ENCODE results near the gene C14orf119.

The C14orf119 gene

GRCh38 chr14:23140371-23140770 is 45.1 kb downstream of the C14orf119 start:
- Histone ChIP-seq H3K9ac (ENCODE audit: low read depth, low read length) (no peak overlapping the region), H3K4me3 (ENCODE audit: low read length) (no peak overlapping the region), H3K9me3 (ENCODE audit: insufficient read depth, low read depth, low read length) (no peaks in the 10 kb centered on the region), H3K36me3 (ENCODE audit: insufficient read depth, low read depth, low read length) (peaks cover 85% of the 10 kb centered on the region), H3K27me3 (ENCODE audit: insufficient read depth, low read length) (no peaks in the 10 kb centered on the region), H3K4me1 (ENCODE audit: insufficient read depth, low read length) (no peaks in the 10 kb centered on the region), H3K27ac (ENCODE audit: low read length) (no peak overlapping the region)

- peaks cover 84% of the 10 kb centered on the region for H3K36me3 ChIP-seq (ENCODE audit: insufficient read depth, low read depth, low read length)
- no peak overlapping the region for H3K9ac ChIP-seq (ENCODE audit: low read depth, low read length)
- no peak overlapping the region for H3K4me3 ChIP-seq (ENCODE audit: low read length)
- H3K27me3 ChIP-seq (ENCODE audit: insufficient read depth, low read length), result no peaks in the 10 kb centered on the region
- no peak overlapping the region for H3K27ac ChIP-seq (ENCODE audit: low read length)
- no peaks in the 10 kb centered on the region for H3K9me3 ChIP-seq (ENCODE audit: insufficient read depth, low read depth, low read length)
- H3K4me1 ChIP-seq (ENCODE audit: insufficient read depth, low read length), result 0 out of 2 replicates have a peak, but pooled peaks cover 6% of the 10 kb centered on the region
These were observed 46.6 kb downstream of the C14orf119 start for GRCh38 chr14:23141706-23142444.

- no peak overlapping the region for H3K4me3 ChIP-seq (ENCODE audit: low read length)
- H3K4me1 ChIP-seq (ENCODE audit: insufficient read depth, low read length), result 0 out of 2 replicates have a peak, but pooled peaks cover 6% of the 10 kb centered on the region
- no peak overlapping the region for H3K27ac ChIP-seq (ENCODE audit: low read length)
- H3K27me3 ChIP-seq (ENCODE audit: insufficient read depth, low read length), result no peaks in the 10 kb centered on the region
- H3K9me3 ChIP-seq (ENCODE audit: insufficient read depth, low read depth, low read length), result no peaks in the 10 kb centered on the region
- H3K9ac ChIP-seq (ENCODE audit: low read depth, low read length), result no peak overlapping the region
- H3K36me3 ChIP-seq (ENCODE audit: insufficient read depth, low read depth, low read length), result peaks cover 84% of the 10 kb centered on the region
These were observed 47.5 kb downstream of the C14orf119 start for GRCh38 chr14:23142826-23143225.

- Histone ChIP-seq H3K4me3 (ENCODE audit: low read length) (no peak overlapping the region), H3K4me1 (ENCODE audit: insufficient read depth, low read length) (0 out of 2 replicates have a peak, but pooled peaks cover 6% of the 10 kb centered on the region), H3K27me3 (ENCODE audit: insufficient read depth, low read length) (no peaks in the 10 kb centered on the region), H3K36me3 (ENCODE audit: insufficient read depth, low read depth, low read length) (peaks cover 83% of the 10 kb centered on the region), H3K9ac (ENCODE audit: low read depth, low read length) (no peak overlapping the region), H3K27ac (ENCODE audit: low read length) (no peak overlapping the region), H3K9me3 (ENCODE audit: insufficient read depth, low read depth, low read length) (no peaks in the 10 kb centered on the region)
These were observed 48.6 kb downstream of the C14orf119 start for GRCh38 chr14:23143911-23144310.

- Histone ChIP-seq H3K4me1 (ENCODE audit: insufficient read depth, low read length) (0 out of 2 replicates have a peak, but pooled peaks cover 6% of the 10 kb centered on the region), H3K27me3 (ENCODE audit: insufficient read depth, low read length) (no peaks in the 10 kb centered on the region), H3K4me3 (ENCODE audit: low read length) (no peak overlapping the region), H3K36me3 (ENCODE audit: insufficient read depth, low read depth, low read length) (peaks cover 83% of the 10 kb centered on the region), H3K9me3 (ENCODE audit: insufficient read depth, low read depth, low read length) (no peaks in the 10 kb centered on the region), H3K9ac (ENCODE audit: low read depth, low read length) (no peak overlapping the region), H3K27ac (ENCODE audit: low read length) (no peak overlapping the region)
These were observed 50.6 kb downstream of the C14orf119 start for GRCh38 chr14:23145794-23146350.

- Histone ChIP-seq H3K9me3 (ENCODE audit: insufficient read depth, low read depth, low read length) (no peaks in the 10 kb centered on the region), H3K36me3 (ENCODE audit: insufficient read depth, low read depth, low read length) (peaks cover 84% of the 10 kb centered on the region), H3K27ac (ENCODE audit: low read length) (no peak overlapping the region), H3K4me1 (ENCODE audit: insufficient read depth, low read length) (0 out of 2 replicates have a peak, but pooled peaks cover 6% of the 10 kb centered on the region), H3K4me3 (ENCODE audit: low read length) (no peak overlapping the region), H3K27me3 (ENCODE audit: insufficient read depth, low read length) (no peaks in the 10 kb centered on the region), H3K9ac (ENCODE audit: low read depth, low read length) (no peak overlapping the region)
These were observed 51.1 kb downstream of the C14orf119 start for GRCh38 chr14:23146351-23146910.

- no peak overlapping the region for H3K27ac ChIP-seq (ENCODE audit: low read length)
These were observed 51.7 kb downstream of the C14orf119 start for GRCh38 chr14:23146980-23147379.

GRCh38 chr14:23147676-23148075 is 52.4 kb downstream of the C14orf119 start:
- Histone ChIP-seq H3K9me3 (ENCODE audit: insufficient read depth, low read depth, low read length) (no peaks in the 10 kb centered on the region), H3K4me1 (ENCODE audit: insufficient read depth, low read length) (0 out of 2 replicates have a peak, but pooled peaks cover 6% of the 10 kb centered on the region), H3K27me3 (ENCODE audit: insufficient read depth, low read length) (no peaks in the 10 kb centered on the region), H3K27ac (ENCODE audit: low read length) (no peak overlapping the region), H3K9ac (ENCODE audit: low read depth, low read length) (no peak overlapping the region), H3K4me3 (ENCODE audit: low read length) (no peak overlapping the region), H3K36me3 (ENCODE audit: insufficient read depth, low read depth, low read length) (peaks cover 76% of the 10 kb centered on the region)

More at GRCh38 chr14:23146980-23147379, 51.7 kb downstream of the C14orf119 start:
- Histone ChIP-seq H3K4me3 (ENCODE audit: low read length) (no peak overlapping the region), H3K9me3 (ENCODE audit: insufficient read depth, low read depth, low read length) (no peaks in the 10 kb centered on the region), H3K9ac (ENCODE audit: low read depth, low read length) (no peak overlapping the region), H3K27me3 (ENCODE audit: insufficient read depth, low read length) (no peaks in the 10 kb centered on the region), H3K36me3 (ENCODE audit: insufficient read depth, low read depth, low read length) (peaks cover 83% of the 10 kb centered on the region), H3K4me1 (ENCODE audit: insufficient read depth, low read length) (0 out of 2 replicates have a peak, but pooled peaks cover 6% of the 10 kb centered on the region)

GRCh38 chr14:23148591-23149249 is 53.4 kb downstream of the C14orf119 start:
- no peak overlapping the region for H3K9ac ChIP-seq (ENCODE audit: low read depth, low read length)
- H3K27me3 ChIP-seq (ENCODE audit: insufficient read depth, low read length), result no peaks in the 10 kb centered on the region
- peaks cover 66% of the 10 kb centered on the region for H3K36me3 ChIP-seq (ENCODE audit: insufficient read depth, low read depth, low read length)
- H3K27ac ChIP-seq (ENCODE audit: low read length), result no peak overlapping the region
- 0 out of 2 replicates have a peak, but pooled peaks cover 6% of the 10 kb centered on the region for H3K4me1 ChIP-seq (ENCODE audit: insufficient read depth, low read length)
- no peak overlapping the region for H3K4me3 ChIP-seq (ENCODE audit: low read length)
- no peaks in the 10 kb centered on the region for H3K9me3 ChIP-seq (ENCODE audit: insufficient read depth, low read depth, low read length)

- no peaks in the 10 kb centered on the region for H3K9me3 ChIP-seq (ENCODE audit: insufficient read depth, low read depth, low read length)
These were observed 54.4 kb downstream of the C14orf119 start for GRCh38 chr14:23149745-23150144.

More at GRCh38 chr14:23149745-23150144, 54.4 kb downstream of the C14orf119 start:
- H3K4me1 ChIP-seq (ENCODE audit: insufficient read depth, low read length), result peaks cover 6% of the 10 kb centered on the region; the same call in 1 of the 2 replicates
- H3K27ac ChIP-seq (ENCODE audit: low read length), result no peak overlapping the region
- no peaks in the 10 kb centered on the region for H3K27me3 ChIP-seq (ENCODE audit: insufficient read depth, low read length)
- peaks cover 58% of the 10 kb centered on the region for H3K36me3 ChIP-seq (ENCODE audit: insufficient read depth, low read depth, low read length)
- no peak overlapping the region for H3K9ac ChIP-seq (ENCODE audit: low read depth, low read length)
- no peak overlapping the region for H3K4me3 ChIP-seq (ENCODE audit: low read length)
